K562 (cell line): ENCODE results near the gene ANKRD27. TPM values are rescaled to one million over a fixed set of nuclear protein-coding genes. Genes with fewer than 3 reads are reported as not detected.

Experiments
- ATAC-seq: fragments of 200-7000 bp; cut with Tn5 transposase; 3 replicates; pipeline ENCODE4 v1.9.1; 2020; ENCODE audit warnings: moderate library complexity
- BruUV-seq: library from RNA; stranded (reverse); fragments of 400-500 nt; replicated peaks from 2 replicates; lab custom pipeline; 2021; lab: Mats Ljungman, UMichigan
- CTCF ChIA-PET: fragments of 300-600 bp; formaldehyde crosslinking; extraction: SDS; loops from one replicate; lab custom pipeline; 2021; ENCODE audit warnings: low intra/inter-chr PET ratio; lab: Yijun Ruan, JAX
- POLR2A ChIA-PET: fragments of 300-600, 350-650 bp; sonication (Branson Sonifier 250); formaldehyde crosslinking; extraction: SDS; loops from one replicate; lab custom pipeline; 2021; ENCODE audit warnings: antibody characterized with exemption, inconsistent platforms; lab: Yijun Ruan, JAX
- DNase-seq, 4 experiments: peaks; one replicate each; pipeline versions ENCODE4 v3.0.0 to v3.0.0-alpha.2; 2011 to 2018; ENCODE audit warnings: low spot score in 3 of 4, mixed read lengths in 3 of 4; ENCODE audit errors: extremely low read depth in 1 of 4
- FAIRE-seq: peaks from 2 replicates; lab custom pipeline; 2011; peaks lifted over from hg19 to GRCh38; lab: Jason Lieb, UNC
- H2AFZ ChIP-seq: 2 replicates; pipeline ENCODE4 v1.6.0; 2011; ENCODE audit warnings: low read depth, low read length, control low read depth, inconsistent platforms
- H3K27ac ChIP-seq: fragments of 200-600 bp; 3 replicates; pipeline ENCODE4 v1.8.0; 2011; ENCODE audit warnings: low read depth, mild to moderate bottlenecking, control low read depth, inconsistent platforms, low read length, moderate library complexity, mixed read lengths; ENCODE audit errors: extremely low read depth
- H3K27me3 ChIP-seq, 2 experiments: fragments of 300-600 bp in 1 of 2; 2 replicates in 1 of 2; 3 replicates in 1 of 2; pipeline versions ENCODE4 v1.6.0 to v1.8.0; 2011; ENCODE audit warnings: inconsistent platforms in 2 of 2, low read length in 2 of 2, mild to moderate bottlenecking in 1 of 2, mixed read lengths in 1 of 2, moderate library complexity in 1 of 2; ENCODE audit not compliant: control insufficient read depth in 2 of 2, insufficient read depth in 2 of 2
- H3K36me3 ChIP-seq: fragments of 300-600 bp; 3 replicates; pipeline ENCODE4 v1.8.0; 2011; ENCODE audit warnings: mild to moderate bottlenecking, low read length, inconsistent platforms; ENCODE audit not compliant: control insufficient read depth, insufficient read depth
- H3K4me1 ChIP-seq, 2 experiments: fragments of 200-600 bp in 1 of 2; replicated peaks in 1 of 2; 2 replicates in 1 of 2; 3 replicates in 1 of 2; pipeline versions ENCODE4 v1.5.1 to v1.8.0; 2011; ENCODE audit warnings: inconsistent platforms in 2 of 2, low read length in 2 of 2, mild to moderate bottlenecking in 1 of 2, mixed read lengths in 1 of 2, moderate library complexity in 1 of 2; ENCODE audit not compliant: control insufficient read depth in 2 of 2, insufficient read depth in 2 of 2
- H3K4me2 ChIP-seq: 2 replicates; pipeline ENCODE4 v1.6.1; 2011; ENCODE audit warnings: low read length, control low read depth, inconsistent platforms, mixed read lengths; ENCODE audit not compliant: insufficient read depth
- H3K4me3 ChIP-seq: fragments of 200-600 bp; sonication (generic), shearing (Covaris generic); 2 replicates; pipeline ENCODE4 v1.5.1; 2016; ENCODE audit warnings: control low read depth, inconsistent platforms
- H3K79me2 ChIP-seq: fragments of 200-600 bp; 3 replicates; pipeline ENCODE4 v1.8.0; 2011; ENCODE audit warnings: low read length, inconsistent platforms; ENCODE audit not compliant: control insufficient read depth, insufficient read depth
- H3K9ac ChIP-seq, 2 experiments: 2 replicates each; pipeline versions ENCODE4 v1.6.0 to v1.6.1; 2011; ENCODE audit warnings: low read depth in 2 of 2, low read length in 2 of 2, control low read depth in 1 of 2, inconsistent platforms in 1 of 2, mild to moderate bottlenecking in 1 of 2, mixed read lengths in 1 of 2; ENCODE audit not compliant: insufficient read depth in 1 of 2
- H3K9me1 ChIP-seq: one replicate; pipeline ENCODE4 v1.6.0; 2011; ENCODE audit warnings: inconsistent platforms, mild to moderate bottlenecking, low read length, moderate library complexity; ENCODE audit not compliant: control insufficient read depth, insufficient read depth
- H3K9me3 ChIP-seq: replicated peaks from 2 replicates; pipeline ENCODE4 v1.5.1; 2011; ENCODE audit warnings: low read depth, low read length, inconsistent platforms; ENCODE audit not compliant: control insufficient read depth, insufficient read depth
- H4K20me1 ChIP-seq: replicated peaks from 2 replicates; pipeline ENCODE4 v1.6.1; 2011; ENCODE audit warnings: low read length, inconsistent platforms, mixed read lengths; ENCODE audit not compliant: control insufficient read depth, insufficient read depth
- CEBPG ChIP-seq, 3 experiments: fragments of 200-800 bp in 1 of 3; sonication (Bioruptor generic) in 1 of 3; sonication (generic) in 1 of 3; formaldehyde crosslinking in 1 of 3; IDR thresholded peaks in 2 of 3; conservative IDR thresholded peaks in 1 of 3; 2 replicates each; pipeline versions ENCODE4 v1.6.1 to v1.8.0; 2016 to 2022; ENCODE audit warnings: missing compliant biosample characterization in 2 of 3, missing genetic modification characterization in 2 of 3, mild to moderate bottlenecking in 1 of 3, missing genetic modification reagents in 1 of 3
- HNRNPK ChIP-seq: fragments of 200-400 bp; formaldehyde crosslinking; IDR thresholded peaks from one replicate; pipeline ENCODE4 v1.6.1; 2018; ENCODE audit warnings: mild to moderate bottlenecking, low read depth, low read length; ENCODE audit not compliant: poor library complexity, severe bottlenecking
- JUNB ChIP-seq: fragments of 450-650 bp; formaldehyde crosslinking; conservative IDR thresholded peaks from 2 replicates; pipeline ENCODE4 v1.4.0; 2020; ENCODE audit warnings: mild to moderate bottlenecking
- NR2F6 ChIP-seq: fragments of 450-650 bp; formaldehyde crosslinking; IDR thresholded peaks from 2 replicates; pipeline ENCODE4 v1.4.0; 2020; ENCODE audit warnings: mild to moderate bottlenecking
- WHSC1 ChIP-seq: IDR thresholded peaks from one replicate; pipeline ENCODE4 v1.6.1; 2012; ENCODE audit warnings: low read length, control low read depth, inconsistent platforms
- ZBTB7A ChIP-seq: IDR thresholded peaks from 2 replicates; pipeline ENCODE4 v1.6.1; 2011; ENCODE audit warnings: low read depth, mild to moderate bottlenecking, low read length, moderate library complexity, borderline replicate concordance; ENCODE audit not compliant: control insufficient read depth
- ZFP36 ChIP-seq: fragments of 150-350 bp; IDR thresholded peaks from 2 replicates; pipeline ENCODE4 v1.6.1; 2018; ENCODE audit warnings: low read length, low read depth; ENCODE audit not compliant: partially characterized antibody
- ZNF24 ChIP-seq: fragments of 450-650 bp; IDR thresholded peaks from 2 replicates; pipeline ENCODE4 v1.6.1; 2016
- WGBS: fragments of 100-300 bp; shearing (Covaris generic); methylation state at CpG from one replicate; pipeline ENCODE4 v1.1.6; 2016; ENCODE audit warnings: low coverage, mixed read lengths; ENCODE audit not compliant: insufficient coverage; ENCODE audit errors: missing lambda C conversion rate; 5-methylcytosine and 5-hydroxymethylcytosine counted together
- in situ Hi-C: fragments of 300-500 bp; cut with MboI; formaldehyde crosslinking; loops from 4 replicates; pipeline ENCODE4 v1.15.0; 2018; ENCODE audit warnings: inconsistent platforms, mixed read lengths
- intact Hi-C: fragments of 100-400 bp; cut with micrococcal nuclease; formaldehyde crosslinking; loops from 2 replicates; pipeline ENCODE4 v1.14.2; 2022
- polyA plus RNA-seq, 8 experiments: library from polyadenylated mRNA; depleted of rRNA in 4 of 8; stranded (reverse) in 5 of 8; unstranded in 3 of 8; fragments of >200 nt; fragmentation: Nextera tagmentation in 2 of 8; fragmentation: Illumina TruSeq in 1 of 8; extraction: Ambion mirVana in 2 of 8; extraction: Trizol in 1 of 8; gene quantifications; 2 replicates each; pipeline versions ENCODE4 v1.2.1 to v1.2.3, GENCODE V29; 2011 to 2014; ENCODE audit warnings: inconsistent platforms in 1 of 8, missing spikeins in 1 of 8
- total RNA-seq, 7 experiments: library from RNA; depleted of rRNA in 6 of 7; stranded (reverse); fragments of >200 nt in 6 of 7; fragmentation: Illumina TruSeq in 2 of 7; extraction: Trizol in 2 of 7; gene quantifications; 2 replicates each; pipeline versions ENCODE4 v1.2.1 to v1.2.3, GENCODE V29; 2011 to 2021; ENCODE audit warnings: low replicate concordance in 1 of 7
- TF ChIP-seq, protein P1 (sequence below), 3 experiments: fragments of 200-800 bp in 1 of 3; sonication (Bioruptor generic) in 1 of 3; sonication (generic) in 1 of 3; formaldehyde crosslinking in 1 of 3; IDR thresholded peaks; 2 replicates each; pipeline versions ENCODE4 v1.6.1 to v1.8.0; 2016 to 2022; ENCODE audit warnings: mild to moderate bottlenecking in 2 of 3, missing compliant biosample characterization in 2 of 3, missing genetic modification characterization in 2 of 3, missing genetic modification reagents in 1 of 3
- TF ChIP-seq, protein P2 (sequence below): fragments of 450-650 bp; conservative IDR thresholded peaks from 2 replicates; pipeline ENCODE4 v1.6.1; 2016; ENCODE audit warnings: missing genetic modification characterization, low read depth, mild to moderate bottlenecking, control low read depth, missing compliant biosample characterization

The ANKRD27 gene
- total and polyA plus RNA-seq, 9 of the 15 experiments (the other 6 are each of a cell fraction or from before 2014, with no cell fraction given) = 5.3 to 71.3 (median 54.2) TPM

DNA sequence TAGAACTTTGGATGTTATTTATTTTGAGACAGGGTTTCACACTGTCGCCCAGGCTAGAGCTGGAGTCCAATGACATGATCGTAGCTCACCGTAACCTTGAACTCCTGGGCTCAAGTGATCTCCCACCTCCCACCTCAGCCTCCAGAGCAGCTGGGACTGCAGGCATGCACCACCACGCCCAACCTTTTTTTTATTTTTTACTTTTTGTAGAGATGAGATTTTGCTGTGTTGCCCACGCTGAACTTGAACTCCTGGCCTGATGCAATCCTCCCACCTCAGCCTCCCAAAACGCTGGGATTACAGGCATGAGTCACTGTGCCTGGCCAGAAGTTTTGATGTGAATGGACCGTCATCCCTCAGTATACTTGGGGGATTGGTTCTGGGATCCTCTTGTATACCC is 13.7 kb downstream of the ANKRD27 start (continued):
- TF ChIP-seq CEBPG (CRISPR knock-in tag; IDR thresholded peaks at IDR 0.05) (no peak), CEBPG (tag; conservative IDR thresholded peaks at IDR 0.05 in 1 of 2, IDR thresholded peaks at IDR 0.05 in 1 of 2) (0 out of 4 replicates have a peak, but pooled peaks of 1 of the 2 experiments have one; percentile 24), ZBTB7A (no peak), ZNF24 (no peak), JUNB (CRISPR knock-in tag) (no peak), WHSC1 (no peak), HNRNPK (no peak), NR2F6 (CRISPR knock-in tag) (no peak)
- TF ChIP-seq, protein P1, sequence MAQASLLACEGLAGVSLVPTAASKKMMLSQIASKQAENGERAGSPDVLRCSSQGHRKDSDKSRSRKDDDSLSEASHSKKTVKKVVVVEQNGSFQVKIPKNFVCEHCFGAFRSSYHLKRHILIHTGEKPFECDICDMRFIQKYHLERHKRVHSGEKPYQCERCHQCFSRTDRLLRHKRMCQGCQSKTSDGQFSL (CRISPR knock-in tag; IDR thresholded peaks at IDR 0.05) = no peak
- TF ChIP-seq, protein P1 (tag; IDR thresholded peaks at IDR 0.05) = no peak
- TF ChIP-seq, all 486 proteins: peak for 5

DNA sequence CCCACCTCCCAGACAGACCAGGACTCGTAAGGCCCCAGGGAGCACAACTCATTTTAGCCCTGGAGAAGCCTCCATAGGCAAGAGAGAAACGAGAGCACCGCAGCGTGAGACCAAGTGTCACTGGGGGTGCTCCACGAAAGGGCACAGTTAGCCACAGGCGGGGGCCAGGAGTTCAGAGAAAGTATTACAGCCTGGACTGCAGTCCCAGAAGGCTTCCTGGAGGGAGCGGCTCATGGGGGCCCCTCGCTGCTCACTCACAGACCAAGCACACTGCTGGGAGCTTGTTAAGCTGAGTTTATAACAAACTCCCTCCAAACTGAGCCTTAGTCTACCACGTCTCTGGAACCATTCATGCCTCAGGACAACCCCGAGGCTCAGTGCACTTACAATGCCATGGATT is 16.5 kb downstream of the ANKRD27 start:
- no peaks in the 10 kb centered on the region; the same call in 1 of the 2 replicates for H4K20me1 ChIP-seq
- no peak for DNase-seq
- 98% methylated on average over 8 of the region's 10 CpGs for WGBS
- in situ Hi-C loops (no loop called here), intact Hi-C loops (no loop called here)
- H3K4me2 ChIP-seq = no peak overlapping the region
- no peak overlapping the region for H3K4me3 ChIP-seq
- H3K9me3 ChIP-seq = no peaks in the 10 kb centered on the region
- no peak for ATAC-seq
- no peak overlapping the region for H3K27ac ChIP-seq
- no peak for FAIRE-seq
- ChIA-PET CTCF (no interaction called here), POLR2A (no interaction called here)
- peak; percentile 83 for TF ChIP-seq ZFP36
- TF ChIP-seq, protein P2, sequence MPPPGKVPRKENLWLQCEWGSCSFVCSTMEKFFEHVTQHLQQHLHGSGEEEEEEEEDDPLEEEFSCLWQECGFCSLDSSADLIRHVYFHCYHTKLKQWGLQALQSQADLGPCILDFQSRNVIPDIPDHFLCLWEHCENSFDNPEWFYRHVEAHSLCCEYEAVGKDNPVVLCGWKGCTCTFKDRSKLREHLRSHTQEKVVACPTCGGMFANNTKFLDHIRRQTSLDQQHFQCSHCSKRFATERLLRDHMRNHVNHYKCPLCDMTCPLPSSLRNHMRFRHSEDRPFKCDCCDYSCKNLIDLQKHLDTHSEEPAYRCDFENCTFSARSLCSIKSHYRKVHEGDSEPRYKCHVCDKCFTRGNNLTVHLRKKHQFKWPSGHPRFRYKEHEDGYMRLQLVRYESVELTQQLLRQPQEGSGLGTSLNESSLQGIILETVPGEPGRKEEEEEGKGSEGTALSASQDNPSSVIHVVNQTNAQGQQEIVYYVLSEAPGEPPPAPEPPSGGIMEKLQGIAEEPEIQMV = no peak
- H3K79me2 ChIP-seq = peaks cover 65% of the 10 kb centered on the region
- no peaks in the 10 kb centered on the region for H3K9me1 ChIP-seq
- peaks cover 4 to 12% of the 10 kb centered on the region in 2 experiments; a peak in 4 of 5 replicates for H3K4me1 ChIP-seq
- no TSS peak for BruUV-seq
- no peak overlapping the region for H2AFZ ChIP-seq
- H3K36me3 ChIP-seq = peaks cover 70% of the 10 kb centered on the region
- H3K9ac ChIP-seq = no peak overlapping the region
- H3K27me3 ChIP-seq = no peaks in the 10 kb centered on the region
